ENCODE data around the gene ANKRD9.
"Not testable (repeated sequence)": the region's sequence is repeated elsewhere in the genome, so short reads cannot be mapped to it uniquely, and the experiment has no call there.

Gene ANKRD9

GRCh38 chr14:102538602-102539543 lies 29.3 kb upstream of the ANKRD9 start:
- in situ Hi-C loops (cut with MboI; ENCODE audit: low sequenced_read_pairs) = no loop called here

- in situ Hi-C loops (cut with MboI; ENCODE audit: low sequenced_read_pairs) = no loop called here
Measured at GRCh38 chr14:102537981-102538601, 28.5 kb upstream of the ANKRD9 start.

DNA sequence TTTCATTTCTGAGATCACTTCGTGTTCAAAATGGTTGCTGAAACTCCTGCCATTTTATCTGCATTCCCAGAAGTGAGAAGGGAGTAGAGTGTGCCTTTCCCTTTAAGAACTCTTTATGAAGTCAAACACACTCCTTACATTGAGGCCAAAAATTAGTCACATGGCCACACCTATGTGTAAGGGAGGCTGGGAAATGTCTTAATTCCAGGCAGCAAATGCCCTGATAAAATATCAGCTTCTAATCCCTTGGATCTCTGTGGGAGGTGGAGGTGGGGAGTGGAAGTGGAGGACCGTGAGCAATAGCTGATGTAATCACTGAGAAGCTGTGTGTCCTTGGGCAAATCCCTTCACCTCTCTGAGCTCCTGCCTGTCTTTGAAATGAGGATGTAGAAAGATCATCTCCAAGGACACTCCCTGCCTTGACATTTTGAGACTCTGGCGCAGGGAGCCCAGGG lies 22.7 kb upstream of the ANKRD9 start:
- in situ Hi-C loops (cut with MboI; ENCODE audit: low sequenced_read_pairs) = no loop called here

DNA sequence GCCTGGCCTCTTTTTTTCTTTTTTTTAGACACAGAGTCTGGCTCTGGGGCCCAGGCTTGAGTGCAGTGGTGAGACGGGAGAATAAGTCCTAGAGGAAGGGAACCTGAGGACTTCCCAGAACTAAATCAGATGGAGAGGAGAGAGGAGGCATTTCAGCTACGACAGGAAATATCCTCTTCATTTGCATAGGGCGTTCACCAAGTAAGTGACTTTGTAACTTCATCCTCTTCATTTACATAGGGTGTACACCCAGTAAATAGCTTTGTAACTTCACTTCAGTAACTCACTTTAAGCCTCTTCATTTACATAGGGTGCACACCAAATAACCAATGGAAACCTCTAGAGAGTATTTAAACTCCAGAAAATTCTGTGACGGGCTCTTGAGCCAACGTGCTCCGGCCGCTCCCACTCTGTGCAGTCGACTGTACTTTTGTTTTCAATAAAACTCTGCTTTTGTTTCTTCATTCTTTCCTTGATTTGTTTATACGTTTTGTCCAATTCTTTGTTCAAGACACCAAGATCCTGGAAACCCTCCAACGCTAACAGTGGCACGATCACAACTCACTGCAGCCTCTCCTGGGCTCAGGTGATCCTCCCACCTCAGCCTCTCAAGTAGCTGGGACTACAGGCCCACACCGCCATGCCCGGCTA lies 21.4 kb upstream of the ANKRD9 start:
- in situ Hi-C loops (cut with MboI; ENCODE audit: low sequenced_read_pairs) = no loop called here

DNA sequence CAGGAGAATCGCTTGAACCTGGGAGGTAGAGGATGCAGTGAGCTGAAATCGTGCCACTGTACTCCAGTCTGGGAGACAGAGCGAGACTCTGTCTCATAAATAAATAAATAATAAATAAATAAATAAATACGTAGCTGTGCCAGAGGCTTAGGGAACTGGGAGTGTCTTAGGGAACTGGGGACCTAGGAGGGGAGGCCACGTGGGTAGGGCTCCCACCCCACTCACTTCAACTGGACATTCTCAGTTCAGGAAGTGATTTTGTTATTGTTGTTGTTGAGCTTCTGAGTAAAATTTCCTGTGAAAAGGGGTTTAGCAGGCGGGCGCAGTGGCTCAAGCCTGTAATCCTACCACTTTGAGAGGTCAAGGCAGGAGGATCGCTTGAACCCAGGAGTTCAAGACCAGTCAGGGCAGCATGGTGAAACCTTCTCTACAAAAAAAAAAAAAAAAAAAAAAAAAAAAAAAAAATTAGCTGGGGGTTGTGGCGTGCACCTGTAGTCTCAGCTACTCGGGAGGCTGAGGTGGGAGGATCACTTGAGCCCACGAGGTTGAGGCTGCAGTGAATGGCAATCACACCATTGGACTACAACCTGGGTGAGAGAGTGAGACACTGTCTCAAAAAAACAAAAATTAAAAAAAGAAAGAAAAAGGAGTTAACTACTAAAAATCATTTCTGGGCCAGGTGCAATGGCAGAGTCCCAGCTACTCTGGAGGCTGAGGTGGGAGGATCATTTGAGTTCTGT lies 19.0 kb upstream of the ANKRD9 start:
- in situ Hi-C loops (cut with MboI; ENCODE audit: low sequenced_read_pairs) = no loop called here

DNA sequence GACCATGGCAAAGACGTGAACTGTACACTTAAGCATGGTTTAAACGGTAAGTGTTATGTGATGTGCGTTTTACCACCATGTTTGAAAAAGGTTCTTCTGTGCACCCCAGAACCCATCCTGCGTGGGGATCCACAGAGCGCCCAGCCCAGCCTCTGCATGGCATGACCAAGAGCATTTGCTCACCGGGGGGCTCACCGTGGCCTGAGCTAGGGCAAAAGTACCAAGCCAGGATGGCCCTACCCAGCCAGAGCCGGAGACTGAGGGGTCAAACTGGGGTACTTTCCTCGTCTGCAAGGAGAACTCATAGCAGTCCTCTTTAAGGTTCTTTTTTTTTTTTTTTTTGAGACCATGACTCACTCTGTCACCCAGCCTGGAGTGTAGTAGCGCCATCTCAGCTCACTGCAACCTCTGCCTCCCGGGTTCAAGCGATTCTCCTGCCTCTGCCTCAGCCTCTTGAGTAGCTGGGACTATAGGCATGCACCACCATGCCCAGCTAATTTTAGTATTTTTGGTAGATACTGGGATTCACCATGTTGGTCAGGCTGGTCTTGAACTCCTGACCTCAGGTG lies 16.4 kb upstream of the ANKRD9 start:
- in situ Hi-C loops (cut with MboI; ENCODE audit: low sequenced_read_pairs) = no loop called here

- in situ Hi-C loops (cut with MboI; ENCODE audit: low sequenced_read_pairs) = no loop called here
Measured at GRCh38 chr14:102525219-102525928, 15.8 kb upstream of the ANKRD9 start.

GRCh38 chr14:102524451-102525218 lies 15.1 kb upstream of the ANKRD9 start:
- in situ Hi-C loops (cut with MboI; ENCODE audit: low sequenced_read_pairs) = no loop called here

GRCh38 chr14:102523569-102524450 lies 14.2 kb upstream of the ANKRD9 start:
- in situ Hi-C loops (cut with MboI; ENCODE audit: low sequenced_read_pairs) = no loop called here

- in situ Hi-C loops (cut with MboI; ENCODE audit: low sequenced_read_pairs) = no loop called here
Measured at GRCh38 chr14:102523200-102523568, 13.6 kb upstream of the ANKRD9 start.

- in situ Hi-C loops (cut with MboI; ENCODE audit: low sequenced_read_pairs) = not testable (repeated sequence)
Measured at GRCh38 chr14:102519709-102520108, 10.1 kb upstream of the ANKRD9 start.

DNA sequence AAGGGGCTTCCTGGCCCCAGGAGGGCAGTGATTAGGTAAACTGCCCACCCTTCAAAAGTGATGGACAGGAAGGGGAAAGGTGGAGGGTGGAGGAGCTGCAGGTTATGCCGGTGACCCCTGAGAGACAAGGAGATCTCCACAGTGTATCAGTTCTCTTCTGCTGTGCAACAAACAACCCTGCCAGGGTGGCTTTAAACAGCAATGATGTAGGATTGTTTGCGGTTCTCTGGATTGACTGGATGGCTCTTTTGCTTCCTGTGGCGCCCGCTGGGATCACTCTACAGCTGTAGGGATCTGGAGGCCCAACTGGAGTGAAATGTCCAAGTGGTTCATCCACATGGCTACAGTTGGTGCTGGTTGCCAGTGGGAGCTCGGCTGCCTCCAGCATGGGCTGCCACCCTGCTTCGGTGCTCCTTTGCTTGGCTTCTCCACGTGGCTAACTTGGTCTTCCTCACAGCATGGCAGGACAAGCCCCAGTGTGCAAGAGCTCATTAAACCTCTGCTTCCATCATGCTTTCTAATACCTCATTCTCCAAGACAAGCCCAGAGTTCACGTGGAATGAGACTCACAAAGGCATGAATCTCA lies 8.6 kb upstream of the ANKRD9 start:
- in situ Hi-C loops (cut with MboI; ENCODE audit: low sequenced_read_pairs) = no loop called here

- in situ Hi-C loops (cut with MboI; ENCODE audit: low sequenced_read_pairs) = no loop called here
Measured at GRCh38 chr14:102517392-102518062, 8.0 kb upstream of the ANKRD9 start.

- in situ Hi-C loops (cut with MboI; ENCODE audit: low sequenced_read_pairs) = no loop called here
Measured at GRCh38 chr14:102516531-102517391, 7.2 kb upstream of the ANKRD9 start.

DNA sequence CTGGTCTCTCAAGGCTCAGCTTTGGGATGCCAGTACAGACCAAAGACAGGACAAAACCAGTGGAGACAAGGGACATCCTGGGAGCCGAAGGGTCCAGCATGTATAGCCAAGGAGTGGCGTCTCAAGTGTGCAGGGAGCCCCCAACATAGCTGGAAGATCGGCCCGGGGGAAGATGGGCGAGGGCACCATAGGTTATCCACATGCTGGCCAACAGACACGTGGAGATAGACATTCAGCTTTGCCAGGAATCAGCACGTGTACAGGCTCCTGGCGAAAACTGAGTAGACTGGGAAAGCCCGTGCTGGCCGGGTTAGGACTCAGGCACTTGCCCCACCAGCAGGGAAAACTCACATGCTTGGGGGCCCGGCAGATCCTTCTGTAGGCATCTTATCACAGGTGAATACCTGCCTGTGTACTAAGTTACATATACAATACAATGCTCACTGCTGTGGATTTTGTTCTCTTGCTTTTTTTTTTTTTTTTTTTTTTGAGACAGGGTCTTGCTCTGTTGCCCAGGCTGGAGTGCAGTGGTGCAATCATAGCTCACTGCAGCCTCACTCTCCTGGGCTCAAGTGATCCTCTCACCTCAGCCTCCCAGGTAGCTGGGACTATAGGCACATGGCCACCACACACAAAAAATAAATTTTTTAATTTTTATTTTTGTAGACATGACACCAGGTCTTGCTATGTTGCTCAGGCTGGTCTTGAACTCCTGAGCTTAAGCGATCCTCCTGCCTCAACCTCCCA lies 5.6 kb upstream of the ANKRD9 start:
- in situ Hi-C loops (cut with MboI; ENCODE audit: low sequenced_read_pairs) = no loop called here
